Vagina (tissue), 2 donors: Measurements from ENCODE around the gene CEP104. TPM values are rescaled to one million over a fixed set of nuclear protein-coding genes. Genes with fewer than 3 reads are reported as not detected.

Experiments
- DNase-seq, 2 donors: peaks; one replicate each; pipeline ENCODE4 v3.0.0-alpha.2; 2017; ENCODE audit errors: extremely low spot score in 2 of 2
- H3K27ac ChIP-seq: fragments of 200-600 bp; sonication (generic); one replicate; pipeline ENCODE4 v1.5.1; 2019
- H3K27me3 ChIP-seq: fragments of 200-600 bp; sonication (generic); one replicate; pipeline ENCODE4 v1.5.1; 2019
- H3K36me3 ChIP-seq, 2 donors: fragments of 200-600 bp; sonication (generic); one replicate each; pipeline ENCODE4 v1.5.1; 2017 to 2019
- H3K4me1 ChIP-seq: fragments of 200-600 bp; sonication (generic); one replicate; pipeline ENCODE4 v1.5.1; 2019
- H3K4me3 ChIP-seq, 2 donors: fragments of 200-600 bp; sonication (generic); 1 replicate in 1 of 2; 2 replicates in 1 of 2; pipeline ENCODE4 v1.5.1; 2016 to 2019
- H3K9me3 ChIP-seq: fragments of 200-600 bp; sonication (generic); one replicate; pipeline ENCODE4 v1.5.1; 2019
- POLR2A ChIP-seq, 2 donors: fragments of 450-650 bp; IDR thresholded peaks; one replicate each; pipeline ENCODE4 v1.6.1; 2017; ENCODE audit warnings: antibody characterized with exemption in 2 of 2, mild to moderate bottlenecking in 2 of 2, moderate library complexity in 2 of 2
- POLR2AphosphoS5 ChIP-seq, 2 donors: sonication (generic); formaldehyde crosslinking; IDR thresholded peaks; one replicate each; pipeline ENCODE4 v1.9.0; 2017; ENCODE audit warnings: antibody characterized with exemption in 2 of 2, mild to moderate bottlenecking in 2 of 2, low read depth in 1 of 2; ENCODE audit not compliant: insufficient read depth in 1 of 2
- intact Hi-C: fragments of 100-400 bp; cut with DNase I; formaldehyde crosslinking; loops from one replicate; pipeline ENCODE4 v1.15.1; 2023
- total RNA-seq: library from RNA; depleted of rRNA; stranded (reverse); fragments of >200 nt; gene quantifications from one replicate; pipeline ENCODE4 v1.2.3, GENCODE V29; 2016
- TF ChIP-seq, protein P1 (sequence below), 3 experiments: fragments of 450-650 bp in 2 of 3; fragments of 200-600 bp in 1 of 3; sonication (generic) in 1 of 3; IDR thresholded peaks; one replicate each; pipeline ENCODE4 v1.5.1; 2017 to 2019; ENCODE audit warnings: antibody characterized with exemption in 3 of 3, mild to moderate bottlenecking in 2 of 3, moderate library complexity in 2 of 3

CEP104 gene
- total RNA-seq, 1 donor from 2014 or later, result 62.9 TPM

DNA sequence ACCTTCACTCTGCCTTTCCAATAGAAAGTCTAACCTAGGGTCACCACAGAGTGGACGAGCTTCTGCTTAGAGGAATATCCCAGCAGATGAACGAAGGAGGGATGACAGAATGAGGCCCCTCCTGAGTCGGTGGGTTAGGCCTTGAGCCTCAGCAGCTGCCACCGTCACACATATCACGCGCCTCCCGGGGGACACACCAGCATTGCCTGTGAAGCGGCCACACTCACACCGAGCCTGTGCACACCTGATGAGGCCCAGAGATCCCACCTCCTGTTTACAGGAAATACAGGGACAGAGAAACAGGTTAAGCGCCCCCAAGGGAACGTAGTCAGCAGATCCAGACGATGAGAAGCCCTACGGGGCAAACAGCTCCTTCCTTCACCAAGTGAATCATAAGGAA, 35.6 kb downstream of the CEP104 start:
- Histone ChIP-seq H3K9me3 (no peaks in the 10 kb centered on the region), H3K27me3 (no peaks in the 10 kb centered on the region), H3K4me1 (no peaks in the 10 kb centered on the region), H3K27ac (no peak overlapping the region), H3K4me3 (no peak overlapping the region), H3K36me3 (peaks cover 0 to 54% of the 10 kb centered on the region in 2 donors)
- intact Hi-C loops, result no loop called here
- DNase-seq, result no peak
- TF ChIP-seq, protein P1, sequence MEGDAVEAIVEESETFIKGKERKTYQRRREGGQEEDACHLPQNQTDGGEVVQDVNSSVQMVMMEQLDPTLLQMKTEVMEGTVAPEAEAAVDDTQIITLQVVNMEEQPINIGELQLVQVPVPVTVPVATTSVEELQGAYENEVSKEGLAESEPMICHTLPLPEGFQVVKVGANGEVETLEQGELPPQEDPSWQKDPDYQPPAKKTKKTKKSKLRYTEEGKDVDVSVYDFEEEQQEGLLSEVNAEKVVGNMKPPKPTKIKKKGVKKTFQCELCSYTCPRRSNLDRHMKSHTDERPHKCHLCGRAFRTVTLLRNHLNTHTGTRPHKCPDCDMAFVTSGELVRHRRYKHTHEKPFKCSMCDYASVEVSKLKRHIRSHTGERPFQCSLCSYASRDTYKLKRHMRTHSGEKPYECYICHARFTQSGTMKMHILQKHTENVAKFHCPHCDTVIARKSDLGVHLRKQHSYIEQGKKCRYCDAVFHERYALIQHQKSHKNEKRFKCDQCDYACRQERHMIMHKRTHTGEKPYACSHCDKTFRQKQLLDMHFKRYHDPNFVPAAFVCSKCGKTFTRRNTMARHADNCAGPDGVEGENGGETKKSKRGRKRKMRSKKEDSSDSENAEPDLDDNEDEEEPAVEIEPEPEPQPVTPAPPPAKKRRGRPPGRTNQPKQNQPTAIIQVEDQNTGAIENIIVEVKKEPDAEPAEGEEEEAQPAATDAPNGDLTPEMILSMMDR (IDR thresholded peaks at IDR 0.05), result no peak
- no peak for TF ChIP-seq POLR2AphosphoS5 (IDR thresholded peaks at IDR 0.05; ENCODE audit: insufficient read depth in 1 of 2, low read depth in 1 of 2)
- TF ChIP-seq POLR2A (IDR thresholded peaks at IDR 0.05), result no peak

DNA sequence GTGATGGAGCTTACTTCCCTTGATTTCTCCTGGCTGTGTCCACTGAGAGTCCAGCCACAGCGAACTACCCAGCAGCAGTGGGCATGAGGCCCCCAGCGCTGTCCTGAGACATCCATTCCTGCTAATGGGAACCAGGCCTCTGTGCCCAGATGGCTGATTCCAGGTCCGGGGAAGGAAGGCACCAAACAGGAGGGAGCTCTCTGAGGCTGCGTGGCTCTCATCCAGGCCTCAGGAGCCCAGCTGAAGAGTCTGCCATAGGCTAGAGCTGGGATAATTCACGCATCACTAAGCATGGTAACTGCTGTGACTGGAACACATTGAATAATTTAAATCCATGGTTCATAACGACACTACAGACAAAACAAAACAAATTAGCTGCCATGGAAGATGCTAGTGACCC, 36.0 kb downstream of the CEP104 start:
- Histone ChIP-seq H3K4me3 (no peak overlapping the region), H3K9me3 (no peaks in the 10 kb centered on the region), H3K4me1 (no peaks in the 10 kb centered on the region), H3K27ac (no peak overlapping the region), H3K27me3 (no peaks in the 10 kb centered on the region), H3K36me3 (peaks cover 0 to 52% of the 10 kb centered on the region in 2 donors)
- DNase-seq, result no peak
- intact Hi-C loops, result no loop called here
- TF ChIP-seq POLR2AphosphoS5 (IDR thresholded peaks at IDR 0.05; ENCODE audit: insufficient read depth in 1 of 2, low read depth in 1 of 2) (no peak), POLR2A (IDR thresholded peaks at IDR 0.05) (no peak)
- TF ChIP-seq, protein P1 (IDR thresholded peaks at IDR 0.05), result no peak

DNA sequence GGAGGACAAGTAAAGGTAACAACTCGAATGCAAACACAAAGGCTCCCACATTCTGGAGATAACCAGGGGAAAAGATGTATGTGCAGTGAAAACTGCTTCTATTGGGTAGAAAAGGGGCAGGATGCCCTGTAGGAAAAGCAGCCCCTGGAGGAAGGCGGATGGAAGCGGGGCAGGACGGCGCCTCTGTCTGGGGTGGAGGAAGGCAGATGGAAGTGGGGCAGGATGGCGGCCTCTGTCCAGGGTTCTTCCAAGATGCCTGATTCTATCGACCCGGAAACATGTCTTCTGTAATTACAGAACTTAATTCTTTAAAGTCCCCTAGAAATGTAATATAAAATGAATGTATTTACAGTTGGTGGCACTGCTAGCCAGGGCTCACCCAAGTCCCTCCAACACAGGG, 36.7 kb downstream of the CEP104 start:
- H3K27me3 ChIP-seq, result no peaks in the 10 kb centered on the region
- no peaks in the 10 kb centered on the region for H3K4me1 ChIP-seq
- no peak for DNase-seq
- H3K36me3 ChIP-seq, result peaks cover 0 to 52% of the 10 kb centered on the region in 2 donors
- H3K9me3 ChIP-seq, result no peaks in the 10 kb centered on the region
- intact Hi-C loops, result no loop called here
- no peak overlapping the region for H3K4me3 ChIP-seq
- no peak for TF ChIP-seq POLR2A (IDR thresholded peaks at IDR 0.05)
- TF ChIP-seq, protein P1 (IDR thresholded peaks at IDR 0.05), result no peak
- no peak for TF ChIP-seq POLR2AphosphoS5 (IDR thresholded peaks at IDR 0.05; ENCODE audit: insufficient read depth in 1 of 2, low read depth in 1 of 2)
- H3K27ac ChIP-seq, result no peak overlapping the region

DNA sequence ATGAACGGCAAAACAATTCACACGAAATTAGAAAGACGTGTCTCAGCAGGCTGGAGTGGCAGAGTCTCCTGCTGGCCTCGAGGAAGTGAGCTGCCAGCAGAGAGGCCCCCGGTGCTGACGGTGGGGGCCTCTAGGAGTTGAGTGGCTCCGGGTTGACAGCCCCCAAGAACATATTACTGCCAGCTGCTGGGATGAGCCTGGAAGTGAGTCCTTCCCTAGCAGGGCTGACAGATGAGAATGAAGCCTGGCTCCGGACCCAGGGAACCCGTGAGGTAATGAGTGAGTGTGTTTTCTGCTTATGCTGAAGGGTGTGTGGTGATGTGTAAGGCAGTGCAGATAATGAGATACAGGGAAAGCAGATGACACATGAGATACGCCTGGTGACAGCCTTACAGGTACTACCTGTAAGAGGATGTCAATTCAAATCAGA, 37.2 kb downstream of the CEP104 start:
- no peak overlapping the region for H3K4me3 ChIP-seq
- no peak overlapping the region for H3K27ac ChIP-seq
- H3K36me3 ChIP-seq, result peaks cover 0 to 53% of the 10 kb centered on the region in 2 donors
- no peaks in the 10 kb centered on the region for H3K4me1 ChIP-seq
- no peaks in the 10 kb centered on the region for H3K9me3 ChIP-seq
- intact Hi-C loops, result no loop called here
- H3K27me3 ChIP-seq, result no peaks in the 10 kb centered on the region
- TF ChIP-seq POLR2A (IDR thresholded peaks at IDR 0.05), result no peak
- TF ChIP-seq, protein P1 (IDR thresholded peaks at IDR 0.05), result no peak
- no peak for TF ChIP-seq POLR2AphosphoS5 (IDR thresholded peaks at IDR 0.05; ENCODE audit: insufficient read depth in 1 of 2, low read depth in 1 of 2)
- no peak for DNase-seq

DNA sequence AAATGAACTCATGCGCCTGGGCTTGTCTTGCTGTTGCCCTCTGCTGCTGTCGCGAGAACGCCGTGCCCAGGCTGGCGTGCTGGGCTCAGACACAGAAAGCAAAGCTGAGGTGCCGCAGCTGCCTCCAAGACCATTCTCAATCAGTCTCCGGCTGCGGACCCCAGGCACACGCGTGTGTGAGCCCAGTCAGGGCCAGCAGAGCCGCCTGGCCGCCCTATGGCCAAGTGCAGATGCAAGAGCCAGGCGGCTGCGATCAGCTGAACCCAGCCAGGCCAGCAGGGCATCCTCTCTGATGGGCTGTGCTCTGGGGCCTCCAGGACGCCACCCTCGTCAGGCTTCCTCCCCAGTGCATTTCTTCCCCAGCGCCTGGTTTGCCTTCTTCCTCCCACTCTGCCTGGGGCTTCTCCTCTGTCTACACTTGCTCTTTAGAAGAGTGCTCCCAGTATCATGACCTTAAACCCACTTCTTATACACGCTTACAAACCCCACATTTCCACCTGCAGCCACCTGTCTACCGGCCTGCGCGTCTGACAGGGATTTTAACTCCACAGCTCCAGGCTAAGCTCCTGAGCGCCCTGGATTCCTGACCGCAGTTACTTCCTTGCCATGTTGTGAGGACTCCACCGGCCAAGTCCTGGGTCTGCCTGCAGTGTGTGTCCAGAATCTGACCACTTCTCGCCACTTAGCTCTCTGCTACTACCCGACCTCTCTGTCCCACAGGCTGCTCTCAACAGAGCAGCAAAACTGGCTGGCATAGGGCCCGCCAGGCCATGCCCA, 39.0 kb downstream of the CEP104 start:
- no peak overlapping the region for H3K27ac ChIP-seq
- H3K9me3 ChIP-seq, result no peaks in the 10 kb centered on the region
- TF ChIP-seq, protein P1 (IDR thresholded peaks at IDR 0.05), result no peak
- TF ChIP-seq POLR2AphosphoS5 (IDR thresholded peaks at IDR 0.05; ENCODE audit: insufficient read depth in 1 of 2, low read depth in 1 of 2) (no peak), POLR2A (IDR thresholded peaks at IDR 0.05) (no peak)
- peaks cover 0 to 51% of the 10 kb centered on the region in 2 donors for H3K36me3 ChIP-seq
- no peaks in the 10 kb centered on the region for H3K4me1 ChIP-seq
- no peak overlapping the region for H3K4me3 ChIP-seq
- DNase-seq, result no peak
- H3K27me3 ChIP-seq, result no peaks in the 10 kb centered on the region
- intact Hi-C loops, result no loop called here
